ENCODE measurements around the gene RALGPS2.

The RALGPS2 gene

DNA sequence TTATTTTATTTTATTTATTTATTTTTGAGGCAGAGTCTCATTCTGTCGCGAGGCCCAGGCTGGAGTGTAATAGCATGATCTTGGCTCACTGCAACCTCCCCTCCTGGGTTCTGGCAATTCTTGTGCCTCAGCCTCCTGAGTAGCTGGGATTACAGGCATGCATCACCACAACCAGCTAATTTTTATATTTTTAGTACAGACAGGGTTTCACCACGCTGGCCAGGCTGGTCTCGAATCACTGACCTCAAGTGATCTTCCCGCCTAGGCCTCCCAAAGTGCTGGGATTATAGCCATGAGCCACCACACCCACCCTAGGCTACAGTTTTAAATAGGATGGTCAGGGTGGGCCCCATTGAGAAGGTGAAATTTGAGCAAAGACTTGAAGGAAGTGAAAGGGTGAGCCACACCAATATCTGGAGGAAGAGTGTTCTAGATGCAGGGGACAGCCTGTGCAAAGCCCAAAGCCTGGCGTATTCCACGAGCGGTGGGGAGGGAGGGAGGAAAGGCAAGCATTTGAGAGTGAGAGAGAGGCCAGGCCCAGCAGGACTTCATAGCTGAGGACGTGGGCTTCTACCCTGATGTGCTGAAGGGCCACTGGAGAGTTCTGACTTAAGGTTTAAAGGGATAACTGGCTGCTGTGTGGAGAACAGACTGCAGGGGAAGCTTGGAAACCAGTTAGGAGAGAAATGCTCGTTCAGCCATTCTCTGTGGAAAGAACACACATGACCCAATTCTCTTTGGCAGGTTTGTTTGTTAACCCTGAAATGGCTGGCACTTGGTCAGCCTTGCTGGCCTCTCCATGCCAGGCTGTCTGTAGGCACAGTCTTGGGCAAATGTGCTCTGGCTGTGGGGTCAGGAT lies 238.0 kb downstream of the RALGPS2 start:
- DNase-seq (ENCODE audit: low spot score) = no peak

- no peak for DNase-seq (ENCODE audit: low spot score)
These were observed 239.7 kb downstream of the RALGPS2 start for GRCh38 chr1:178964469-178965330.

- DNase-seq (ENCODE audit: low spot score) = no peak
These were observed 241.3 kb downstream of the RALGPS2 start for GRCh38 chr1:178966312-178966711.

GRCh38 chr1:178969226-178969987 lies 244.4 kb downstream of the RALGPS2 start:
- DNase-seq (ENCODE audit: low spot score) = no peak

GRCh38 chr1:178970184-178970583 lies 245.1 kb downstream of the RALGPS2 start:
- no peak for DNase-seq (ENCODE audit: low spot score)

Small RNA genes within 50 kb of the gene (small RNA-seq; reads per million reads assigned to genes)
- gene MIR4424 = 0 to 0.35 reads per million in 2 experiments
- 0 reads per million in 2 experiments for gene RF00092
